RKO (cell line): ENCODE results near the gene THOC5.
"Not testable (repeated sequence)": the region's sequence is repeated elsewhere in the genome, so short reads cannot be mapped to it uniquely, and the experiment has no call there.

Experiments used
- DNase-seq: peaks from one replicate; pipeline ENCODE4 v3.0.0-alpha.2; 2016; ENCODE audit warnings: low spot score

THOC5 gene

GRCh38 chr22:29553351-29554224, at the start of gene THOC5:
TSS of gene THOC5 (minus strand) at chr22:29553757. CDS start at chr22:29549147, 4,610 bp downstream.
- peak; percentile 97 for DNase-seq

GRCh38 chr22:29598684-29599020, 45.1 kb upstream of the THOC5 start:
- DNase-seq: no peak

- not testable (repeated sequence) for DNase-seq
These were observed 44.5 kb upstream of the THOC5 start for GRCh38 chr22:29597871-29598683.

DNA sequence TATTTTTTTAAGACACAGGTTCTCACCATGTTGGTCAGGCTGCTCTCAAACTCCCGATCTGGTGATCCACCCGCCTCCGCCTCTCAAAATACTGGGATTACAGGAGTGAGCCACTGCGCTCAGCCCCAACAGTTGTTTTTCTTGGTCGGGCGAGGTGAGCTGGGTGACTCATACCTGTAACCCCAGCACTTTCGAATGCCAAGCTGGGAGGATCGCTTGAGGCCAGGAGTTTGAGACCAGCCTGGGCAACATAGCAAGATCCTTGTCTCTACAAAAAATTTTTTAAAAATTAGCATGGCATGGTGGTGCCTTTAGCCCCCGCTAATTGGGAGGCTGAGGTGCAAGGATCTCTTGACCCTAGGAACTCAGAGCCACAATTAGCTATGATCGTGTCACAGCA, 42.9 kb upstream of the THOC5 start:
- no peak for DNase-seq

GRCh38 chr22:29594447-29594846, 40.9 kb upstream of the THOC5 start:
- not testable (repeated sequence) for DNase-seq

DNA sequence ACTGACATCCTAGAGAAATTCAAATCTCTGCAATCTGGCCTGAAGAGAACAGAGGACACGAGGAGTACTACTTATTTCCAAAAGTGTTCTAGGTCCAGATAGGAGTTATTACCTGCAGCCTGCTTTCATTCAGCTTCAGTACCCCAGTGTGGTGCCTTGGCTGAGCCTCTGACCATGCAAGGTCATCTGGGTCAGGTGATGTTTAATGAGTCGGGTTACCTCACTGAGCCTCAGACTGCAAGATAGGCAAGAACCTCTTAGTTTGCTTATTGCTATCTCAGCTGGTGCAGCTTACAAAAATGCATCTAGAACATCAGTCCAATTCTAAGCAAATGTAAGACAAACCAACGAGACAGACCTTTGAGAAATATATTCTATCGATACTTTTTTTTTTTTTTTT, 40.4 kb upstream of the THOC5 start:
- no peak for DNase-seq

DNA sequence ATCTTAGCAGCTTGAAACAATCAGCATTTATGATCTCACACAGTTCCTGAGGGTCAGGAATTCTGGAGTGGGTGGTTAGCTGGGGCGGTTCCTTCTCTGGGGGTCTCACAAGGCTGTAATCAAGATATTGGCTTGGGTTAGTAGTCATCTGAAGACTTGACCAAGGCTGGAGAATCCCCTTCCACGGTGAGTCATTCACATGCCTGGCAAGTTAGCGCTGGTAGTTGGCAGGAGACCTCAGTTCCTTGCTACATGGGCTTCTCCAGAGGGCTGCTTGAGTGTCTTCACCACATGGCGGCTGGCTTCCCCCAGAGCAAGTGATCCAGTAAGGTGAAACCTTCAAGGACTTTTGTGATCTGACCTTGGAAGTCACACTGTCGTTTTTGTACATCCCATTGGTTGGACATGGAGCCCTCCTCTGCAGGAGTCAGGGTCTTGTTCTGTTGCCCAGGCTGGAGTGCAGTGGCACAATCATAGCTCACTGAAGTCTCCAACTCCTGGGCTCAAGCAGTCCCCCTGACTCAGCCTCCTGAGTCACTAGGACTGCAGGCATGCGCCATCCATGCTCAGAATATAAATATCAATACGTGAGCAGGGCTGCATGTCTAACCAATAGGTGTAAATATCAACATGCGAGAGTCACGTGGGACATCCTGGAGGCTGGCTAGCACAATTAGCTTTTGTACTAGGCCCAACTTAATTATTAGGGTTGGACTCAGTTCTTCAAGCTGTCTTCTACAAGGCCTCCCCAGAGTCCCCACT, 34.6 kb upstream of the THOC5 start:
- DNase-seq: peak; percentile 55

GRCh38 chr22:29586193-29586705, 32.7 kb upstream of the THOC5 start:
- DNase-seq: not testable (repeated sequence)

DNA sequence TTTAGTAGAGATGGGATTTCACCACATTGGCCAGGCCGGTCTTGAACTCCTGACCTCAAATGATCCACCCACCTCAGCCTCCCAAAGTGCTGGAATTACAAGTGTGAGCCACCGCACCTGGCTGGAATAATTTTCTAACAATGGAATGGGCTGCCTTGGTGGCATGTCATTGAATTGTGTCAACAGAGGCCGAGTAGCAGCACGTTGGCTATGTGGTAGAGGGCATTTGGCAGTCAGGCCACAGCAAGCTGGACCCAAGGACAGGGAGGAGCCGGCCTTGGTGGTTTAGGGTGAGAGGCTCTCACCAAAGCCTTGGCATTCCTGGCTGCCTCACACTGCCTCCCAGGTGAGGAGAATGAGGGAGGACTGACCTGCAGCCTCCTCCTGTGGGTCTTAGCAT, 31.4 kb upstream of the THOC5 start:
- DNase-seq: no peak

- DNase-seq: no peak
These were observed 28.2 kb upstream of the THOC5 start for GRCh38 chr22:29581799-29582198.

DNA sequence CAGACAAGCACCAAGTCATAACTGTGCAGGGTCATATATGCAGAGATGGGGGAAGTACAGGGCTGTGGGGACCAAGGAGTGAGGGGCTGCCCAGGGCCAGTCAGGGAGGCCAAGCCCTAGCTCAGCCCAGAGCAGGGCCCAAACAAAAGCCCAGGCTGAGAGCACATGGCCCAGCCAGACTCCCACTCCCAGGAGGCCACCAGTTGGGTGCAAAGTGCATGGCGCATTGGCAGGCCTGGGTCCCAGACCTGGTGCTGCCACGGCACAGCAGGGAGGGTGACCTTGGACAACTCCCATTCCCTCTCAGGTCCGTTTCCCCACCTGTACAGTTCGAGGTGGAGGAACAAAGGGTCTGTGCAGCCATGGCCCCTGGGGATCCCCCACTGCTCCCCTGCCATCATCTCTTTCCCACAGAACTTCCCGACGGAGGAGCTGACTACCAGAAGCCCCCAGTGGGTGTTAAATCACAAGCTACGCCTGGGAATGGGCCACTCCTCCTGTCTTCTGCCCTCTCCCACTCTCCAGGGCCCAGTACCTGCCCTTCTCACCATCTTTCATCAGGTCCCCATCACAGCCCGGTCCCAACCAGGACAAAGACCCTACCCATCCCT, 26.7 kb upstream of the THOC5 start:
- DNase-seq: no peak

GRCh38 chr22:29578462-29579200, 25.1 kb upstream of the THOC5 start:
- no peak for DNase-seq

DNA sequence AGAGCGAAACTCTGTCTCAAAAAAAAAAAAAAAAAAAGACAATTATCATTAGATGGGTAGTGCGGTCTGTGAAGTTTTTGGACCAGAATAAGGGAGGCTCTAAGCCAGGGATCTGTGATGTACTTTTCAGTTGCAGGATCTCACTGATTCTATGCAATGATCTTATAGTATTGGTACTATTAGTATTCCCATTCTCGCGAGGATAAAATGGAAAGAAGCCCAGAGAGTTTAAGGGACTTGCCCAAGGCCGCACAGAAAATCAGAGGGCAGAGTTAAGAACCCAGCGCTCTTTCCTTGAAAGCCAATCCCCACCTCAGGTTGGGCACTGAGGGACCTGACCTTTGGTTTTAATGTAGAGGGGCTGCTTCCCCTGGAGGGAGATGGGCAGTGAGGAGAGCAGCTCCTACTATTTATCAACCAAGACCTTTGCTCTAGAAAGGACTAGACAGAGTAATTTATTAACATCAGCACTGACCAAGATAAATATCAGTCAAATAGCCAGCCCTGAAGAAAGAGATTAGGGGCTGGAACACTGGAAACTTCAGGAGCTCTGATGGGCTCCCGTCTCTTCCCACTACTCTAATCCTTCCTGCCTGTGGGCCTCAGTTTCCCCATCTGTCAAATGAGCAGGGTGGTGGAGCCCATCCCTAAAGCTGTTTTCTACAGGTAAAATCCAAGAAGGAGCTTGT, 21.3 kb upstream of the THOC5 start:
- DNase-seq: no peak

- no peak for DNase-seq
These were observed 17.5 kb upstream of the THOC5 start for GRCh38 chr22:29570912-29571549.

DNA sequence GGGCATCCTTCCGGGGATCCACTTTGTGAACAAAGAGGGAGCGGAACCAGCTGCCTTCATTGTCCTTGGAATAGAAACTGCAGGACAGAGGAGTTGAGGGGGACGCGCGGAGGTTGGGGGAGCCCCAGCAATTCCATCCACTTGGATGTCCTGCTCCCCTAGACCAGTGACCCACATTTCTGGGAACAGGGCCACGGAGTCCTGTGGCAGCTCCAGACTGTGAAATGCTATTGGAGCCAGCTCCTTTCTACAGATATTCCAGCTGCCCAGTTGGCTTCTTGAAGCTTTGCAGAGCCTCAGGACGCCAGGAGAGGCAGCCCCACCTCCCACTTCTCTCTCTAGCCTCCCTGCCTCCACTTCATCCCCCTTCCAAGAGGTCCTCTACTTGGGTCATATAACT, 16.9 kb upstream of the THOC5 start:
- DNase-seq: no peak

- no peak for DNase-seq
These were observed 15.6 kb upstream of the THOC5 start for GRCh38 chr22:29569011-29569678.

DNA sequence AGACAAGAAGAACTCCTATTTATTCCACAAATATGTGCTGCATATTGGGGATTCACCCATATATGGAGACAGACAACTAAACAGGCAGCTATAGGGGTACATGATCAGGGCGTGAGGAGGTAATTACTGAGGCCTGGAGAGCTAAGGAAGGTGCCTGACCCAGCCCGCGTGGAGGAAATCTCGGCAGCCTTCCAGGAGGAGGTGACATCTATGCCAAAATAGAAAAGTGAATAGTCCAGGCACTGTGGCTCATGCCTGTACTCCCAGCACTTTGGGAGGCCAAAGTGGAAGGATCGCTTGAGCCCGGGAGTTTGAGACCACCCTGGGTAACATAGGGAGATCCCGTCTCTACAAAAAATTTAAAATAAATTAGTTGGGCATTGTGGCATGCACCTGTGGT, 13.8 kb upstream of the THOC5 start:
- no peak for DNase-seq

DNA sequence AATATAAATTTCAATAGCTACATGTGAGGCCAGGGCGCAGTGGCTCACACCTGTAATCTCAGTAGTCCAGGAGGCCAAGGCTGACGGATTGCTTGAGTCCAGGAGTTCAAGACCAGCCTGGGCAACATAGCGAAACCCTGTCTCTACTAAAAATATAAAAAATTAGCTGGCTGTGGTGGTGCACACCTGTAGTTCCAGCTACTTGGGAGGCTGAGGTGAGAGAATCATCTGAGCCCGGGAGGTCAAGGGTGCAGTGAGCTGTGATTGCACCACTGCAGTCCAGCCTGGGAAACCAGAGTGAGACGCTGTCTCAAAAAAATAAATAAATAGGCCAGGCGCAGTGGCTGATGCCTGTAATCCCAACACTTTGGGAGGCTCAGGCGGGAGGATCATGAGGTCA, 13.0 kb upstream of the THOC5 start:
- not testable (repeated sequence) for DNase-seq
